Mesendoderm (in vitro differentiated cells): ENCODE measurements around the gene DAB2IP.

Source experiments
- DNase-seq: peaks from one replicate; pipeline ENCODE4 v3.0.0; 2013
- H2AK5ac ChIP-seq: 2 replicates; pipeline ENCODE4 v1.6.1; 2013; ENCODE audit warnings: low read length, inconsistent platforms
- H2BK120ac ChIP-seq: 2 replicates; pipeline ENCODE4 v1.6.1; 2013; ENCODE audit warnings: low read depth, mild to moderate bottlenecking, low read length, moderate library complexity, mixed read lengths
- H2BK15ac ChIP-seq: replicated peaks from 2 replicates; pipeline ENCODE4 v1.6.1; 2013; ENCODE audit warnings: low read depth, mild to moderate bottlenecking, moderate library complexity
- H2BK5ac ChIP-seq: 2 replicates; pipeline ENCODE4 v1.6.1; 2013; ENCODE audit warnings: low read length, inconsistent platforms
- H3K18ac ChIP-seq: 2 replicates; pipeline ENCODE4 v1.6.1; 2013; ENCODE audit warnings: mild to moderate bottlenecking, low read length, mixed read lengths
- H3K23ac ChIP-seq: one replicate; pipeline ENCODE4 v1.6.1; 2013; ENCODE audit warnings: low read length
- H3K27ac ChIP-seq: 2 replicates; pipeline ENCODE4 v1.5.1; 2013; ENCODE audit warnings: low read depth, mild to moderate bottlenecking, inconsistent platforms, low read length, moderate library complexity
- H3K27me3 ChIP-seq: 2 replicates; pipeline ENCODE4 v1.6.1; 2013; ENCODE audit warnings: low read length, control low read depth, mild to moderate bottlenecking, inconsistent platforms; ENCODE audit not compliant: insufficient read depth, poor library complexity
- H3K36me3 ChIP-seq: 2 replicates; pipeline ENCODE4 v1.6.1; 2013; ENCODE audit warnings: low read length, inconsistent platforms; ENCODE audit not compliant: control insufficient read depth, insufficient read depth
- H3K4ac ChIP-seq: one replicate; pipeline ENCODE4 v1.6.1; 2013; ENCODE audit warnings: low read depth, mild to moderate bottlenecking, low read length, moderate library complexity
- H3K4me1 ChIP-seq: 2 replicates; pipeline ENCODE4 v1.6.1; 2013; ENCODE audit warnings: low read depth, low read length, inconsistent platforms; ENCODE audit not compliant: control insufficient read depth
- H3K4me2 ChIP-seq: 2 replicates; pipeline ENCODE4 v1.6.1; 2013; ENCODE audit warnings: low read length
- H3K4me3 ChIP-seq: 2 replicates; pipeline ENCODE4 v1.5.1; 2013; ENCODE audit warnings: mild to moderate bottlenecking, low read length
- H3K56ac ChIP-seq: one replicate; pipeline ENCODE4 v1.6.1; 2013; ENCODE audit warnings: low read length
- H3K79me1 ChIP-seq: 2 replicates; pipeline ENCODE4 v1.6.1; 2013; ENCODE audit warnings: low read length, inconsistent platforms
- H3K79me2 ChIP-seq: 2 replicates; pipeline ENCODE4 v1.6.1; 2013; ENCODE audit warnings: mild to moderate bottlenecking, low read length; ENCODE audit not compliant: control insufficient read depth, insufficient read depth
- H3K9ac ChIP-seq: 2 replicates; pipeline ENCODE4 v1.6.1; 2013; ENCODE audit warnings: low read length, inconsistent platforms
- H4K5ac ChIP-seq: one replicate; pipeline ENCODE4 v1.6.1; 2013; ENCODE audit warnings: low read length
- H4K8ac ChIP-seq: one replicate; pipeline ENCODE4 v1.6.1; 2013; ENCODE audit warnings: low read depth, mild to moderate bottlenecking, control low read depth, low read length, moderate library complexity
- WGBS: extraction: QIAGEN DNeasy Blood & Tissue Kit; methylation state at CpG from one replicate; pipeline ENCODE4 v1.1.7; 2013; ENCODE audit warnings: low lambda C conversion rate, missing lambda C conversion rate; ENCODE audit not compliant: insufficient coverage; ENCODE audit errors: extremely low coverage; 5-methylcytosine and 5-hydroxymethylcytosine counted together

Gene DAB2IP

DNA sequence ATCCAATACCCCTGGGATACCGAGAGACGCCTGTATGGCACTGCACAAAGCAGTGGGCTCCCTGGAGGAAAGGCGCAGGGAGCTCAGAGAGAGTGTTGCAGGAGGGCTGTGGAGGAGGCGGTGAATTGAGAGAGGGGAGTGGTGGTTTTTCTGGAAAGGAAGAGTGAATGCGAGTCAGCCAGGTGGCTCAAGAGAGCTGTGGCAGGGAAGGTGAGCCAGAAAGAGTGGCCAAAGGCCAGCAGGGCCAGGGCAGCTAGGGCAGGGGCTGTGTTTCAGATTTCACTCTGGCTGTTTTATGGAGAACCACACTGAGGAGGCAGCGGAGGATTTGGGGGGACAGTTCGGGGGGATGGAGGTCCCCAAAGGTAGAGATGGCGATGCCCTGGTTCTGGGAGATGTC, 13.0 kb upstream of the DAB2IP start:
- no peak overlapping the region for H3K23ac ChIP-seq
- H3K4me2 ChIP-seq = no peak overlapping the region
- no peak for DNase-seq
- no peak overlapping the region for H3K27ac ChIP-seq
- H3K79me2 ChIP-seq = no peaks in the 10 kb centered on the region
- no peak overlapping the region for H2BK5ac ChIP-seq
- H2AK5ac ChIP-seq = no peak overlapping the region
- H4K5ac ChIP-seq = no peak overlapping the region
- no peak overlapping the region for H2BK15ac ChIP-seq
- no peak overlapping the region for H4K8ac ChIP-seq
- H3K18ac ChIP-seq = no peak overlapping the region
- no peak overlapping the region for H2BK120ac ChIP-seq
- no peak overlapping the region for H3K9ac ChIP-seq
- no peaks in the 10 kb centered on the region for H3K36me3 ChIP-seq
- no peaks in the 10 kb centered on the region for H3K79me1 ChIP-seq
- no CpG with 5 or more reads among the region's 8 CpGs for WGBS
- no peaks in the 10 kb centered on the region for H3K27me3 ChIP-seq
- H3K4ac ChIP-seq = no peak overlapping the region
- H3K4me3 ChIP-seq = no peak overlapping the region
- H3K4me1 ChIP-seq = no peaks in the 10 kb centered on the region
- H3K56ac ChIP-seq = no peak overlapping the region

DNA sequence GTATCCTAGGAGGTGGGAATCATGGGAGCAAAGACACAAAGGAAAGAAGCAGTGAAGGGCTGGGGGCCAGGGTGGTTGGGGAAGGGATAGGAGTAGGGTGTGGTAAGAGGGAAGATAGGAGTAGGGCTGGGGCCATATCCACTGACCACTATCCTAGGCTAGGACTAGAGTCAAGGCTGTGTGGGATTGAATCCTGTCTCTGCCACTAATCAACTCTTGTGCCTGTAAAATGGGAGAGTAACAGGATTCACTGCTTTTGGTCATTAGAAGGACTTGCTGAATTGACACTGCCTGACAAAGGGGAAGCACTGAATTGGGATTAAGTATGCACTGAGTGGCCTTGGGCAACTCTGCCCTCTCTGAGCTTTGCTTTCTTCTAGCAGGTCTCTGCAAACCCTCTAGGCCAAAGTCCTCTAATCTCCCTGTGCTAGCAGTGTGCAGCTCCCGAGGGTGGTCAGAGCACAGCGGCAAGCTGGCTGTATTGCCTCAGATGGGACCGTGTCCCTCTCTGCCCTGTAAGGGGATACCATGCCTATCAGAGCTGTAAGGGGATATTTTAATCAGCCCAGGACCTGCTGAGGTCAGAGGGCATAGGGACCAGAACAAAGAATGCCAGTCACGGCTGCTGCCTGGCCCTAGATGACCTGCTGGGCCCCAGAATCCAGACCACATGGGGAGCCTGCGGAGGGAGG, 12.4 kb upstream of the DAB2IP start:
- DNase-seq = no peak
- no CpG with 5 or more reads among the region's 5 CpGs for WGBS
- Histone ChIP-seq H3K9ac (no peak overlapping the region), H3K56ac (no peak overlapping the region), H3K27me3 (no peaks in the 10 kb centered on the region), H4K5ac (no peak overlapping the region), H3K4me2 (no peak overlapping the region), H2BK5ac (no peak overlapping the region), H4K8ac (no peak overlapping the region), H3K79me2 (no peaks in the 10 kb centered on the region), H3K18ac (no peak overlapping the region), H3K27ac (no peak overlapping the region), H2BK15ac (no peak overlapping the region), H3K4me1 (no peaks in the 10 kb centered on the region), H2BK120ac (no peak overlapping the region), H3K4ac (no peak overlapping the region), H3K36me3 (no peaks in the 10 kb centered on the region), H3K79me1 (no peaks in the 10 kb centered on the region), H2AK5ac (no peak overlapping the region), H3K4me3 (no peak overlapping the region), H3K23ac (no peak overlapping the region)

GRCh38 chr9:121639619-121640018, 11.8 kb upstream of the DAB2IP start:
- H3K27ac ChIP-seq = no peak overlapping the region

DNA sequence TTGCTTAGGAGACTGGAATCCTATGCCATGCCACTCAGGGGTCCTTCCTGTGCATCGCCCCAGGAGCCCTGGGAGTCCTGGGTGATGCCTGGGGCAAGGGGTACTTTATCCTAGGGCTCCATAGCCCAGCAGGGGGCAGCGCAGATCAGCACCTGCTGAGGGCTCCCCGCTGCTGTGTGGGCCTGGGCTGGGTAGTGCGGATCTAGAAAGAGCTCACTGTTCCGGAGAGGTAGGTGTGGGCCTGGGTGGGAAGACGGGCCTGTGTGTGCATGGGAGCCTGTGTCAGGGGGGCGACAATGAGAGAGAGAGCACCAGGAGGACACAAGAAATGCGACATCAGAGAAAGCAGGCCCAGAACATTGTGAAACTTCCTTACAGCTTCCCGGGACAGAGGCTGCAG, 11.4 kb upstream of the DAB2IP start:
- H2BK120ac ChIP-seq = no peak overlapping the region
- H3K4ac ChIP-seq = no peak overlapping the region
- H3K9ac ChIP-seq = peak overlapping the region; percentile 12
- no peak overlapping the region for H3K27ac ChIP-seq
- no peak overlapping the region for H2BK5ac ChIP-seq
- H4K8ac ChIP-seq = no peak overlapping the region
- H3K18ac ChIP-seq = no peak overlapping the region
- peak; percentile 73 for DNase-seq
- no peak overlapping the region for H4K5ac ChIP-seq
- no peaks in the 10 kb centered on the region for H3K4me1 ChIP-seq
- H3K27me3 ChIP-seq = no peaks in the 10 kb centered on the region
- no CpG with 5 or more reads among the region's 9 CpGs for WGBS
- no peaks in the 10 kb centered on the region for H3K79me1 ChIP-seq
- H2AK5ac ChIP-seq = no peak overlapping the region
- H3K36me3 ChIP-seq = no peaks in the 10 kb centered on the region
- peak overlapping the region; percentile 47 for H3K56ac ChIP-seq
- H3K23ac ChIP-seq = no peak overlapping the region
- no peaks in the 10 kb centered on the region for H3K79me2 ChIP-seq
- H2BK15ac ChIP-seq = no peak overlapping the region
- H3K4me3 ChIP-seq = no peak overlapping the region
- no peak overlapping the region for H3K4me2 ChIP-seq

More at GRCh38 chr9:121639619-121640018, 11.8 kb upstream of the DAB2IP start:
- Histone ChIP-seq H3K27me3 (no peaks in the 10 kb centered on the region), H3K23ac (no peak overlapping the region), H3K9ac (no peak overlapping the region), H2BK120ac (no peak overlapping the region), H3K56ac (no peak overlapping the region), H3K4me2 (no peak overlapping the region), H3K18ac (no peak overlapping the region), H2BK5ac (no peak overlapping the region), H3K79me1 (no peaks in the 10 kb centered on the region), H2AK5ac (no peak overlapping the region), H3K36me3 (no peaks in the 10 kb centered on the region), H3K4ac (no peak overlapping the region), H2BK15ac (no peak overlapping the region), H3K4me3 (no peak overlapping the region), H4K5ac (no peak overlapping the region), H3K4me1 (no peaks in the 10 kb centered on the region), H4K8ac (no peak overlapping the region), H3K79me2 (no peaks in the 10 kb centered on the region)
- no CpG with 5 or more reads among the region's 6 CpGs for WGBS
- DNase-seq = no peak

DNA sequence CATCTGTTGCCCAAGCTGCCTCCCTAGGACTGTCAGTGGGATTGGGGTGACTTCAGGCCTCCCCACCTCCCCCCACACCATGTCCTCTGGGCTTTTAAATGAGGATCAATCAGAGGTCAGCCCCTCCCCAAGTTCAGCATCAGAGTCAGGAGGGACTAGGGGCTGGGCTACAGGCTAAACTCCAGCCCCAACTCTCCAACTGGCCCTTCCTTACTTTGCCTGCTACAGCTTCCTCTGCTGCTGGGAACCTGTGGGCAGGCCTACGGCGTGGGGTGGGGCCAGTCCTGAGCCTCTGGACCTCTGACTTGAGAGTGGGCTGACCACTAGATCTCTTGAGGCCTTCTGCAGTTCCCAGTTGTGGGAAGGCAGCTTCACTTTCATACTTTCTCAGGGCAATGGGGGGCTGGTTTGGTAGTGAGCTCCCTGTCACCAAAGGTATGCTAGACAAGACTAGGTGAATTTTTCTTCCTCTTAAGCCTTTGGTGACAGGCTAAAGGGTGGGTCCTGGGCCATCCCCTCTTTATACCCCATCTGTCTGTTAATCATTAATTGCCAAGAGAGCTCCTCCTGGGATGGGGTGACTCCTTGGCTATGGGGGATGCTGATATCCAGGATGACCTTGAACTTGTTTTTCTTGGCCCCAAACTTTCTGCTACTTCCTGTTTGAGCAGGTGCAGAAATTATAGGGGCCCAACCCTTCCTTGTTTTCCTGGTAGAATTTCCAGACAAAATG, 10.8 kb upstream of the DAB2IP start:
- no peaks in the 10 kb centered on the region for H3K4me1 ChIP-seq
- no peak overlapping the region for H4K8ac ChIP-seq
- H2BK5ac ChIP-seq = no peak overlapping the region
- H3K4ac ChIP-seq = no peak overlapping the region
- H4K5ac ChIP-seq = no peak overlapping the region
- no peak overlapping the region for H3K4me3 ChIP-seq
- no peak overlapping the region for H3K18ac ChIP-seq
- no peaks in the 10 kb centered on the region for H3K27me3 ChIP-seq
- peak overlapping the region; percentile 47 for H3K56ac ChIP-seq
- no CpG with 5 or more reads among the region's 2 CpGs for WGBS
- H2BK120ac ChIP-seq = no peak overlapping the region
- no peak overlapping the region for H3K23ac ChIP-seq
- H3K27ac ChIP-seq = no peak overlapping the region
- H3K36me3 ChIP-seq = no peaks in the 10 kb centered on the region
- DNase-seq = no peak
- no peak overlapping the region for H2BK15ac ChIP-seq
- H3K79me1 ChIP-seq = no peaks in the 10 kb centered on the region
- H3K4me2 ChIP-seq = no peak overlapping the region
- no peaks in the 10 kb centered on the region for H3K79me2 ChIP-seq
- peak overlapping the region; percentile 12 for H3K9ac ChIP-seq
- no peak overlapping the region for H2AK5ac ChIP-seq
